Measurements from ENCODE around the gene PHLDA2. TPM values are rescaled to one million over a fixed set of nuclear protein-coding genes. Genes with fewer than 3 reads are reported as not detected.

PHLDA2 gene
- total and polyA plus RNA-seq, 9 of the 15 experiments (the other 6 are each of a cell fraction or from before 2014, with no cell fraction given) = 0.43 to 42.4 (median 4.7) TPM

- TF ChIP-seq TBP (optimal IDR thresholded peaks at IDR 0.05; ENCODE audit: low read depth, low read length) (peak; percentile 57), ELK3 (CRISPR knock-in tag; IDR thresholded peaks at IDR 0.05) (no peak), ZFP1 (CRISPR knock-in tag; IDR thresholded peaks at IDR 0.05) (no peak), SNIP1 (IDR thresholded peaks at IDR 0.05; ENCODE audit: low read depth) (no peak), ELK1 (CRISPR knock-in tag; IDR thresholded peaks at IDR 0.05) (no peak), CXXC5 (CRISPR knock-in tag; IDR thresholded peaks at IDR 0.05) (0 out of 2 replicates have a peak, but pooled peaks have one; percentile 34), ATF3 (IDR thresholded peaks at IDR 0.05) (peak; percentile 22; the same call in 1 of the 2 replicates), ATF3 (CRISPR knock-in tag; conservative IDR thresholded peaks at IDR 0.05) (no peak), JUND (IDR thresholded peaks at IDR 0.05; ENCODE audit: borderline replicate concordance, low read depth, low read length) (peak; percentile 54), JUND (tag; IDR thresholded peaks at IDR 0.05; ENCODE audit: borderline replicate concordance, low read depth, low read length) (no peak; the same call in 2 of the 3 replicates), NR4A1 (CRISPR knock-in tag; IDR thresholded peaks at IDR 0.05) (no peak), NR4A1 (tag; IDR thresholded peaks at IDR 0.05) (no peak), TCF15 (CRISPR knock-in tag; IDR thresholded peaks at IDR 0.05) (no peak), MEIS2 (IDR thresholded peaks at IDR 0.05; ENCODE audit: partially characterized antibody) (no peak), RFX7 (CRISPR knock-in tag; IDR thresholded peaks at IDR 0.05) (no peak), ETS2 (tag; IDR thresholded peaks at IDR 0.05; ENCODE audit: borderline replicate concordance, poor library complexity, severe bottlenecking) (no peak), FOXM1 (IDR thresholded peaks at IDR 0.05; ENCODE audit: low read depth) (no peak), FOXM1 (CRISPR knock-in tag; IDR thresholded peaks at IDR 0.05; ENCODE audit: low read depth) (peak; percentile 72; the same call in 1 of the 2 replicates), ELF2 (CRISPR knock-in tag; IDR thresholded peaks at IDR 0.05) (peak; percentile 74; the same call in 1 of the 2 replicates)
- TF ChIP-seq, protein P1, sequence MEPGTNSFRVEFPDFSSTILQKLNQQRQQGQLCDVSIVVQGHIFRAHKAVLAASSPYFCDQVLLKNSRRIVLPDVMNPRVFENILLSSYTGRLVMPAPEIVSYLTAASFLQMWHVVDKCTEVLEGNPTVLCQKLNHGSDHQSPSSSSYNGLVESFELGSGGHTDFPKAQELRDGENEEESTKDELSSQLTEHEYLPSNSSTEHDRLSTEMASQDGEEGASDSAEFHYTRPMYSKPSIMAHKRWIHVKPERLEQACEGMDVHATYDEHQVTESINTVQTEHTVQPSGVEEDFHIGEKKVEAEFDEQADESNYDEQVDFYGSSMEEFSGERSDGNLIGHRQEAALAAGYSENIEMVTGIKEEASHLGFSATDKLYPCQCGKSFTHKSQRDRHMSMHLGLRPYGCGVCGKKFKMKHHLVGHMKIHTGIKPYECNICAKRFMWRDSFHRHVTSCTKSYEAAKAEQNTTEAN (CRISPR knock-in tag; IDR thresholded peaks at IDR 0.05) = no peak
- TF ChIP-seq, protein P2, sequence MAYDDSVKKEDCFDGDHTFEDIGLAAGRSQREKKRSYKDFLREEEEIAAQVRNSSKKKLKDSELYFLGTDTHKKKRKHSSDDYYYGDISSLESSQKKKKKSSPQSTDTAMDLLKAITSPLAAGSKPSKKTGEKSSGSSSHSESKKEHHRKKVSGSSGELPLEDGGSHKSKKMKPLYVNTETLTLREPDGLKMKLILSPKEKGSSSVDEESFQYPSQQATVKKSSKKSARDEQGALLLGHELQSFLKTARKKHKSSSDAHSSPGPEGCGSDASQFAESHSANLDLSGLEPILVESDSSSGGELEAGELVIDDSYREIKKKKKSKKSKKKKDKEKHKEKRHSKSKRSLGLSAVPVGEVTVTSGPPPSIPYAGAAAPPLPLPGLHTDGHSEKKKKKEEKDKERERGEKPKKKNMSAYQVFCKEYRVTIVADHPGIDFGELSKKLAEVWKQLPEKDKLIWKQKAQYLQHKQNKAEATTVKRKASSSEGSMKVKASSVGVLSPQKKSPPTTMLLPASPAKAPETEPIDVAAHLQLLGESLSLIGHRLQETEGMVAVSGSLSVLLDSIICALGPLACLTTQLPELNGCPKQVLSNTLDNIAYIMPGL (CRISPR knock-in tag; IDR thresholded peaks at IDR 0.05) = 0 out of 2 replicates have a peak, but pooled peaks have one; percentile 47
These were observed 27.1 kb downstream of the PHLDA2 start (continued) for GRCh38 chr11:2901854-2902783.

Measured in K562 (cell line).